ENCODE measurements around the gene TMEM91.

GRCh38 chr19:41369769-41370168, 6.6 kb upstream of the TMEM91 start:
- TF ChIP-seq E2F1 (CRISPR knock-in tag; IDR thresholded peaks at IDR 0.05) (no peak), CTCF (IDR thresholded peaks at IDR 0.05) (no peak), ZNF281 (CRISPR knock-in tag; IDR thresholded peaks at IDR 0.05) (no peak), ZNF423 (CRISPR knock-in tag; IDR thresholded peaks at IDR 0.05) (no peak)

All from WTC11 (cell line).